ENCODE data around the gene KRTAP3-3.

KRTAP3-3 gene

GRCh38 chr17:40958086-40958953 is 35.6 kb downstream of the KRTAP3-3 start:
- DNase-seq (ENCODE audit: low spot score), result no peak

- DNase-seq (ENCODE audit: low spot score), result no peak
These were observed 37.3 kb downstream of the KRTAP3-3 start for GRCh38 chr17:40956401-40957254.

GRCh38 chr17:40953881-40954280 is 40.1 kb downstream of the KRTAP3-3 start:
- no peak for DNase-seq (ENCODE audit: low spot score)

GRCh38 chr17:40952661-40953060 is 41.3 kb downstream of the KRTAP3-3 start:
- no peak for DNase-seq (ENCODE audit: low spot score)

- no peak for DNase-seq (ENCODE audit: low spot score)
These were observed 41.8 kb downstream of the KRTAP3-3 start for GRCh38 chr17:40952154-40952553.

GRCh38 chr17:40951011-40951622 is 42.8 kb downstream of the KRTAP3-3 start:
- DNase-seq (ENCODE audit: low spot score), result no peak

- no peak for DNase-seq (ENCODE audit: low spot score)
These were observed 43.8 kb downstream of the KRTAP3-3 start for GRCh38 chr17:40950176-40950575.

- no peak for DNase-seq (ENCODE audit: low spot score)
These were observed 44.5 kb downstream of the KRTAP3-3 start for GRCh38 chr17:40949418-40949817.

GRCh38 chr17:40947929-40948328 is 46.0 kb downstream of the KRTAP3-3 start:
- no peak for DNase-seq (ENCODE audit: low spot score)

GRCh38 chr17:40945414-40945813 is 48.5 kb downstream of the KRTAP3-3 start:
- DNase-seq (ENCODE audit: low spot score), result no peak

GRCh38 chr17:40944531-40944930 is 49.4 kb downstream of the KRTAP3-3 start:
- no peak for DNase-seq (ENCODE audit: low spot score)

Data from CD4-positive, alpha-beta T cell treated with Interleukin-15 for 4 hours (primary cell).